Putamen (tissue), 1 donor: ENCODE results near the gene RSRC1.
"Not testable (repeated sequence)": the region's sequence is repeated elsewhere in the genome, so short reads cannot be mapped to it uniquely, and the experiment has no call there.

Source experiments
- DNase-seq: peaks from one replicate; pipeline ENCODE4 v3.0.0-alpha.2; 2016; ENCODE audit warnings: low spot score

RSRC1 gene

DNA sequence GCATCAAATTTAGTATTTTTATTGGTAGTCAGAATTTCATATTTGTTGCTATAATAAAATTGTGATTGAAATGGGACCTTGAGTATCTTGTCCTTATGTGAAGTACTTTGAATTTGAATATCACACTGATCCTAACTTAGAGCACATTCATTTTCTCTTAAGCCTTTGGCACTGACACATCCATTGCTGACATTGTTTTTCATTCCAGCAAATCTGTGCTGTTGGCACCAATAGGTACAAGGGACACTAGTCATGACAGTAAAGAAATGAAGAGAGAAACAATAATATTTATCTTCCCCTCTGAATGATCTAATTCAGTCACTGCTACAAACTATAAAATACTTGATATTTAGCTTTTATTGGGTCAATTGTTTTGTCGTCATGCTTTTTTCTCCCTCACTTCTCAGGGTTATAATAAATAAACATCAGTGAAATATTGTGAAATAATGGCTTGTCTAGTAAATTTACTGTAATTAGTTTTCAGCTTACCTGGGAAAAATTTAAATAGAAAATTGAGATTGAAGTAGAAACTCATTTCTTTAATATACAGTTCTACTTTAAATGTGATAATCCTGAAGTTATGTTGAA is 294.3 kb downstream of the RSRC1 start:
- DNase-seq = no peak

DNA sequence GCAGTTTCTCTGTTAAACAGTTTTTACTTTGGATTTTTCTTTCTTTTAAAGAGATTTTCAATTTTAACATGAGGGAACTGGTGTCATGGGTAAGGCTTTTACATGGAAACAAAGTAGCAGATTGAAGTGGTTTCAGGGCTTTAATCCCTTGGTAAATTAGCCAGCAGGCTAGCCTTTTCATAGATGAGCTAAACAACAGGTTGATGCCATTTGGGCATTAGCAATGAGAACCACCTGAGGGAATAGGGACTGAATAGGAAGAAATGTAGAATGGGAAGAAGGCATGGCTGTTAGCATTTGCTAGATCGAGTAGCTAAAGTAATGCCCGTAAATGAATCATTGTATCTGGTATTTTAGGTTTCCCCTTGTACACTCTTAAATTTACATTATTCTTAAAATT is 295.6 kb downstream of the RSRC1 start:
- no peak for DNase-seq

DNA sequence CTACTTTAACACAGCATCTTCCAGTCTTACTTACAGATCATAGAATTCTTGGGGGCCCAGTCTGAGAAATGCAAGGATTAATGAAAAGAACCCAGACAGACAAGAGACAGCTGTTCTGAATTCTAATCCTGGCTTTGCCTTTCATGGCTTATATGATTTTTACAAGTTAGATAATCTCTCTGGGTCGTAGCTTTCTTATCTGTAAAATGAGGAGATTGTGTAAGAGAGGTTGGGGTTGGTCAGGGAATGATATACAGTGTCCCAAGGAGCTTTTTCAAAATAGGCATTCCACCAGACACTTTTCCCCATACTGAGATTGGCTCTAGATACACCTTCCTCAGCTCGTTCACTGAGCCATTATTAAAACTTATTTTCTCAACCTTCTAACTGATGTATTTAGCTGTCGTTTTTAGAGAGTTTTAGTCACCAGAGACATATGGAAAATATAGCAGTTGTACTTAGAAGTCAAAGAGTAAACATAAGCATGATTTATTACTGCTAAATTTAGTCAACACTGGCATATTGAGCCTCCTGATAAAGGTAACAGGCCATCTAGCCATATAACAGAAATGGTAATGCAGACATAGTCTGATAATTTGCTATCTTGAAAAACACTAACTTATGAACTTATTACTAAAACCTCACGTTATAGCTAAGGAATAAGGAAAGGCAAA is 298.1 kb downstream of the RSRC1 start:
- no peak for DNase-seq

DNA sequence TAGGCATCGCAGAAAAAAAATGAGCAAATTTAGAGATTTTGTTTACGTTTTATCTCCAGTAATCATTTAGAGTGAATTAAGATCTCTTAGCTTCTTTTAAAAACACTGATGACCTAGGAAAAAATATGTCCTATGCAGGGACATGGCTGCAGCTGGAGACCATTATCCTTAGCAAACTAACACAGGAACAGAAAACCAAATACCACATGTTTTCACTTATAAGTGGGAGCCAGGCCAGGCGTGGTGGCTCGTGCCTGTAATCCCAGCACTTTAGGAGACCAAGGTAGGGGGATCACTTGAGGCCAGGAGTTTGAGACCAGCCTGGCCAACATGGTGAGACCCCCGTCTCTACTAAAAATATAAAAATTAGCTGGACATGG is 298.6 kb downstream of the RSRC1 start:
- DNase-seq = not testable (repeated sequence)

DNA sequence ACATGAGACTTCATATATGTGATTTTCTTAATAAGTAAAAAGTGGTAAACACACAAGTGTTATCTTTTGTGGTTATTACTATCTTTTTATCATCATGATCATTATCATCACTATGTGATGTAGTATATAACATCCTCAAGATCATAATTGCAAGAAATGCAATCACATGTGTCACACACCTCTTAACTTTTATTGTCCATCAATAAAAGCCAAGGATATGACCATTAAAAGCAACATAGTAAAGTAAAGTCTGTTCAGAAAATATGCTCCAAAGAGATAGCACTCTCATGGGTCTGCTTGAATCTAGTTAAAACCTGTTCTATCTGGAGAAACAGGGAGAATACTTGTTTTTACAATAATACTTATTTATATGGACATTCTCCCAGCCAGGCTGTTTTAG is 308.1 kb downstream of the RSRC1 start:
- no peak for DNase-seq

DNA sequence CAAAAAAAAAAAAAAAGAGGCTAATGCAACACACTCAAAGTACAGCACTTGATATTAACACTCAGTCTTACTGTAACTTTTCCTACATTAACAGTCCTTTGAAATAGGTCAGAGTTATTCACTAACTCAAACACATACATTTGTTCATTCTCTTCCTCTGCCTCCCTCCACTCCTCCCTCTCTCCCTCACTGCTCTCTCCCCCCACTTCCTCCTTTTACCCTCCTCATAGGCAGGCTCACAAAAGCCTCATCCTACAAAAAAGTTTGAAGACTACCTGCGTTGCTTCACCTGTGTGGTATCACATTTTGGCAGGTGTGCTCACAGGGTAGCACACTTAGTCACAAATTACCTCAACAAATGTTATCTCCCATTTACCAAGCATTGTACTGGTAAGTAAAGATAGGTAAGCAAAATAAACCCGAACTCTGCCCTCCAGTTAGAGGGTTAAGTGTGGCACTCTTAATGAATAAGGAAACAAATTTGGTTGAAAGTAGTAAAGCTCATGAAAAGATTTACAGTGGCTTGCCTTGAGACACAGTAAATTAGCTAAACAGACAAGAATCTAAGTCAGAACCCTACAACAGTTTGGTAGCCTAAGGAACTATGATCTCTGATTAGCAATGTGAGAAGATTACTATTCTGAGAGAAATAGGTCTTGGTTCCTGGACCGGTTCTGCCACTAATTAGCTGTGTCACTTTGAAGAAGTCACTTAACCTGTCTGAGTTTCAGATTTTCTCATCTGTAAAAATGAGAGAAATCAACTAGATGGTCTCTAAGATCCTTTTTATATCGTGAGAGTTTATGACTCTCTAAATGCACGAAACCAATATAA is 310.1 kb downstream of the RSRC1 start:
- no peak for DNase-seq

DNA sequence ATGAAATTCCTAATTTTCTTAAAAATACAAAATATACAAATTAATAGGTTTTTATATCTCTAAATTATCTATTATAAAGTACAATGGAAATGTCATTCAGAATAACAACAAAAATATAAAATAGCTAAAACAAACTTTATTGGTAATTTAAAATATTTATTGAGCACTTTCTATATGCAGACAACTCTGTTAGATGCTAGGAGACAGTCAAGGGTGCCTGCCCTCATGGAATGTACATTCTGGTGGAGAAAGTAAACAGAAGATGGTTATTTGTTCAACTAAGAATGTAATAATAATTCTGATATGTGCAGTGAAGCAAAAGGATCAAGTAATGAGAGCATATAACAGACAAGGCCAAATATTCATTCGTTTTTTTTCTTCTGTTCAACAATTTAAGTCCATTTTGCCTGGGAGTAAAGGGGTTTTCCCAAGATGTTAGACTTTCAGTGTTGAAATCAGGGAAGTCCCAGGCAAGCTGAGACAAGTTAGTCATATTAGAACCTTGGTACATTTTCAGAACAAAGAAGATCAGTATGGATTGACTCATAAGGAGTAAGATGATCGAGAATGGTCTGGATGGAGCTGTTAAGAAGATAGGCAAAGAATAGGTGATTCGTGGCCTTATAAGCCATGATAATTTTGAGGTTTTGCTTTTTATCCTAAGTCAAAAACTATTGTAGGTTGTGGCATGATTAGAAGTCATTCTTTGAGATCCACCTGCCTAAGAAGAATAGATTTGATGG is 310.9 kb downstream of the RSRC1 start:
- DNase-seq = no peak

DNA sequence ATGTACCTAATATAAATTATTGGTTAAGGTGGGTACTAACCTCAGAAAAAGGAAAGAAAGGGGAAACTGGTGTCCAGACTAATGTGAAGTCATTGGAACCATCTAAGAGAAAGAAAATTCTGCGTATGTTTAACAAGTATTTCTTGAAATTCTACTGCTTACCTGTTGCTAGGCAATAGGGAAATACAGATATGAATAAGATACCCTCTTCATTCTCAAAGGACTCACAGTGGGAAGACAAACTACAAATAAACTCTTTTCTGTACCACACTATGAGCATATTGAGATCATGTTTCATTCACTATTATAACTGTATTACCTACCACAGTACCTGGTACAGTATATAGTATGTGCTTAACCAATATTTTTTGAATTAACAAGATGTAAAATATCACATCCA is 320.6 kb downstream of the RSRC1 start:
- DNase-seq = no peak

DNA sequence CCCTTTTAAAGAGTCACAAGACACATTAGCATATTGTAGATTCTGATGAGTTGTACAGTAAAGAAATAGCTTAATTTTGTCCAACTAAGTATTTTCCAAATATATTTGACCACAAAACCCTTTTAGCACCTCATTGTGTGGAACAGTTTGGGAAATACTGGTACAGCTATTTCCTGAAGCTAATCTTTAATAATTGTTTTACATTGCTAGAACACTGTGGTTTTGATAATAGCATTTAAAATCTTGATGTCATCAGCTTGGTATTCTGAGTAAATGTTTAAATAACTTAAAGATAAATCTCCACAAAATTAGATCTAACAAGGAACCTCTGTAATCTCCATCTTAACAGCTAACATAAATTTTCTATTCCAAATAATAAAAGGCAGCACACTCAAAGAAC is 321.1 kb downstream of the RSRC1 start:
- no peak for DNase-seq

DNA sequence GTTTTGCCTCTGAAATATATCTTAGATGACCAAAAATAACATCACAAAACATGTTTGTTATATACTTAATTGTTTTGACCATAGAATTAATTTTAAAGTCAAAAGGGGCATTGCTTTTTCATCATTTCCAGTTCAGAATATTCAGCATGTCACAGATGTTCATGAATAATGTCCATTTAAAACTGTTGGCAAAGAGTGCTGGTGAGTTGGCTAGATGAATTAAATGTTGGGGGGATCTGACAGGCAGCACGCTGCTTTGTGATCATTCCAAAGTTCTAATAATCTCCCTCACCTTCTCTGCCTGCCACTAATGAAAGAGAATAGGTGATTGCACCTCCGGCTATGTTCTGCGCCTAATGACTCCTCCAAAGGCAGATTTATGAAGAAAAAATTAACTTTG is 321.9 kb downstream of the RSRC1 start:
- DNase-seq = no peak

DNA sequence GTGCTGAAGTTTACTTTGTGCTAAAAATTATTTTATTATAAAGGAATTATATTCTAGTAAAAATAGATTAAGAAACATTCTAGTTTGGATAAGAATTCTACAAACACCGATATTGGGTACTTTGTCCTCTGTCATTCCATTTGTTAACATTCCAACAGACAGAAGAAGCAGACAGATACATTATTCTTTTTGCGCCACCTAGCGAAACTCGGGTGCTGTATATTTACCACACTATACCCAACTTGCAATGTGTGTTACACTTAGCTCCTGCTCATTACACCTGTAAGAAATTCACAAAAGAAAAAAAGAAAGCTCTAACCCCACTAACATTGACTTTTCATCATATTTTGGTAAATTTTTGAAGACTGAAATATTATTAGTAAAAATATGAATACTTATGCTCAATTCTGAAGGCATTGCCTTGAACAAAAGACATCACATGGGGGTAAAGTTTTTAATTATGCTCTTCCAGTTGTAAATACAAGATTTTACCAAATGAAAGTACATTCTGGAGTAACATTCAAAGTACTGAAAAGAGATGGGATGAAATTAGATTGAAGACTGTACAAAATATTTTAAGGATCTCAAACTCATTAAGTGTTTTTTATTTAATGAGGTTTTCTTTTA is 324.6 kb downstream of the RSRC1 start:
- peak; percentile 62 for DNase-seq

DNA sequence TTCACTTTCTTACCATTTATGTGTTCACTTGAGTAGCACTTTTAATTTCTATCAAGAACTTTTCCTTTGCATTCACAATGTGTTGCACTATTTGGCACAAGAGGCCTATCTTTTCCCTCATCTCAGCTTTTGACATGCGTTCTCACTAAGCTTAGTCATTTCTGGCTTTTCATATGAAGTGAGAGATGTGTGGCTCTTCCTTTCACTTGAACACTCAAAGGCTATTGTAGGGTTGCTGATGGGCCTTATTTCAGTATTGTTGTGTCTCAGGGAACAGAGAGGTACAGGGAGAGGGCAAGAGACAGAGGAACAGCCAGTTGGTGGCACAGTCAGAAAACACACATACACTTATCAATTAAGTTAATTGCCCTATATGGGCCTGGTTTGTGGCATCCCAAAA is 333.7 kb downstream of the RSRC1 start:
- DNase-seq = no peak

DNA sequence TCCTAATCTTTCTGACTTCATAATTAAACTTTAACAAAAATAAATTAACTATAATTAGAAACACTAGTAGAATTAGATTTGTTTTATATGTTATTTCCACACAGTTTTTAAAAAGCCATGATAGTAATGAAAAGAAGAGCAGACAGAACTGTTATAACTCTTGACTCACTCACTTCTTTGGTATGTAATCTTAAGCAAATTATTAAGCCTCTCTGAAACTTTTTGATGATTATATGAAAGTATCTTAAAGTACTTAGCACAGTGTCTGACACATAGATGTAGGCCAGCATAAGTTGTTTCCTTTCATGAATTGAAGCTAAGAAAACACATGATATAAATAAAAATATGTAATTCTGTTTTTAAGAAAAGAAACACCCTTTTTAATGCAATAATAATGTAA is 337.5 kb downstream of the RSRC1 start:
- no peak for DNase-seq

DNA sequence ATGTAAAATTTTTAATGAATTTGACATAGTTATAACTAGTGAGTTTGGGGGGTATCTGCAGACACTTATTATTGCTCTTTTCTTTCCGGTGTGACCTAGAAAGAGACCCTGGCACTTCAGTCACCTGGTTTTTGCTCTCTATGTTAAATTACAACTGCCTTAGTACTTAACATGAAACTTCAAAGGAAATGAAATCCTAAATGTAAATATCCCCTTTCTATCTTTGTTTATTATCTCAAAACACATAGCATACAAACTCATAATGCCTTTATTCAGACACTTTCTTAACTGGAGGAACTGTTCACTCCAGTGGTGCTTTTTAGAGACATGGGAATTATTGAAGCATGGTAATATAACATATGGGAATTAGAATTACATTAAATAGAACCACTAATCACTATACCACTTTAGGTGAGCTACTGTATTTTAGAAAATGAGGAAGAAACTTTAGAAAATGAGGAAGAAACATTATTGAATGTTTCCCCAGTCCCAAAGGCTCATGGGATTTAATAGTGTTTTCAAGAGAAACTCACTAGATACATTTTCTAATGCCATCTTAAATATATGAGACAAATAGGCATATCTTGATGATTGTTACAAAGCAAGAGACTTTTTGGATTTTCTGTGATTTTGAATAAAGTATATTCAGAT is 341.6 kb downstream of the RSRC1 start:
- no peak for DNase-seq

DNA sequence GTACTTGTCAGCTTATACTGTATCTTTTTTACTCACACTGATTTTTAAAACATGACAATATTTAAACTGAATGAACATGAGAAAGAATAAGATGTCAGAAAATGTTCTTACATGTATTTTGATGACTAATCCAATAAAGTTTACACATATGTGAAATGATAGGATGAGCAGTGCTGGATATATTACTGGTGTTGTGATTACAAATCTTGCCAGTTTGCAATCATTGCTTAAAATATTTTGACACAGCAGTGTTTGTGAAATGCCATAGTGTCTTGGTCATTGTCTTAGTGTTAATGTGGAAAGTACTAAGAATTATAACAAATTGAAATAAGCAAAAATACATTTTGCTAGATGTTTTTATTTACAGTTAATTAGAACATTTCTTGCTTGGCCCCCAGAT is 342.4 kb downstream of the RSRC1 start:
- no peak for DNase-seq

DNA sequence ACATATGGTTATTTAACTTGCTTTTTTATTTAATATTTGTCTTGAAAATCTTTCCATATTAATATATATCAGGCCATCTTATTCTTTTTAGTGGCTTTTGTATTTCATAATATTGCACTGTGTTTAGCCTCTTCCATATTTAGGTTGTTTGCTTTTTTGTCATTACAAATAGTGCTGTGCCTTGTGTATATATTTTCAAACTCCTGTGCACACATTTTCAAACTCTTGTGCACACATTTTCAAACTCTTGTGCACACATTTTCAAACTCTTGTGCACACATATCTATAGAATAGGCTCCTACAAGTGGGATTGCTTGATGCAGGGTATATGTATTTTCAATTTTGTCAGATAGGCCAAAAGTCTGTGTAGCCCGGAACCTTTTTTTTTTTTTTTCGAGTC is 343.1 kb downstream of the RSRC1 start:
- DNase-seq = no peak

DNA sequence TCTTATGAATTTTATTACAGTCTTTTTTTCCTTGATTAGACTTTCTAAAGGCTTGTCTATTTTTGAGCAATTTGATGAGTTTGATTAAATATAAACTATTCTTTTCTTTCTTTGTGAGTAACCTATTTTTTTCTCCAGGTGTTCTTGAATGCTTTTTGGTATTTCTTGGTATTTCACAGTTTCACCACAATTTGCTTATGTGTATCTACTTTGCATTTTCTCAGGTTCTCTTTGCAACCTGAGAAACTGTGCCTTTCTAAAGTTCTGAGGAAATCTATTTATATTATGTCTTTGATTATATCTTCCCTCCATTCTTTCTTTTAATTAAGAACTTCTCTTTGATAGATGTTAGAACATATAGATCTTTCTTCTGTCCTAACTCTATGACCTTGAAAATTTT is 344.0 kb downstream of the RSRC1 start:
- no peak for DNase-seq

DNA sequence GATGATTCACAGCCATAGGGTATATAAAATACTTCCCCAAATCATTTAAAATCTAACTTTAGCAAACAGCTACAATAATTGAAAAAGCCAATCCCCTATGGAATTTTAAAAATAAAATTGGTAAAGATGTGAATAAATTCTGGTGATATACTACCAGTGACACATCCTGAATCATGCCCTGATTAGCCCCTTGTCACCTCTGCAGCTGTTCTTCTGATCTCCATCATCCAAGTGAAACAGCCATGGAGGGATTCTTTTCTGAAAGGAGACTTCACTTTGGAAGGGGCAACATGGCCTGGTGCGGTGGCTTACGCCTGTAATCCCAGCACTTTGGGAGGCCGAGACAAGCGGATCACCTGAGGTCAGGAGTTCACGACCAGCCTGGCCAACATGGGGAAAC is 345.5 kb downstream of the RSRC1 start:
- DNase-seq = no peak

DNA sequence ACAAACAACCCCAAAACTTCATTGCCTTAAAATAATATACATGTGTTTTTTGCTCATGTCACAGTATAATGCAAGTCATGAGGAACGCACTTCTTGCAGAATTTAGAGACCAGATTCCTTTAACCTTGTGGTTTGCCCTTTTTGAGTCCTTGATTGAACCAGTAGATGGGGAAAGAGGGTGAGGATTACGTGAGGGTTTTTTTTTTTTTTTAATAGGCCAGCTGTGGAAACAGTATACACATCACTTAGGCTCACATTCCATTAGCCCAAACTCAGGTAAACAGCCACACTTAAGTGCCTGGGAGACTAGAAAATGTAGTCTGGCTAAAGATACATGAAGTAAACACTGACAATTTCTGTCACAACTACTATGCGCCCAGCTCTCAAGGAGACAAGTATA is 346.2 kb downstream of the RSRC1 start:
- no peak for DNase-seq

DNA sequence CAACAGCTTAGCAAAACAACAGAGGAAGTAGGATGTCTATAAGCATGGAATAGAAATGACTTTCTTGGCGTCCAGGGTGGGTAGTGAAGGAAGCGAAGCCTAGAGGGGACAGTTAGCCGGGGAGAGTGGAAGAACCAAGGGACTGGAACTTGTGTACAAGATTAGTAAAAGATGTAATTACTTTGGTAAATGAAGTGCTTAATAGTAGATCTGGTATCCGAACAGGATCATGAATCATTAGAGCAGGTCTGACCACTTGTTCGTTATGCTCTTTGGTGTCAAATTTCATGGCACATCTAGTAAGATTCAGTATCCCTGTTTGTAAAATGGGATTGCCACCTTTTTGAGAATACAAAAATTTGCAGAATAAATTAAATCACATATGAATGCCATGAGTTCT is 348.6 kb downstream of the RSRC1 start:
- no peak for DNase-seq

DNA sequence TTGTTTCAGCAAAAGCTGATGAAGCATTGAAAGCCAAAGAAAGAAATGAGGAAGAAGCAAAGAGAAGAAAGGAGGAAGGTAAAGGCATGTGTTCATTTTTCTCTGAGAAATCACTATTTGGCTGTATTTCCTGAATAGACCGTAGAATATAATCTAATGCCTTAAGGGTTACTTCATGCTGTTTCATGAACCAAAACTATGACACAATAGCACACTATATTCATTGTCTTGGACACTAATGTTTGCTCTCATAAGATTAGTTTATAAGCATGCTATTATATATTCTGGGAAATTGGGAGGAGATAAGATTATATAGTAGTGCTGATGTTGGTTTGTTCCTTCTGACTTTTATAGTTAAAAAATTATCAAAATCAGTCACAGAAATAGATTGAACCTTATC is 351.0 kb downstream of the RSRC1 start:
- DNase-seq = no peak

DNA sequence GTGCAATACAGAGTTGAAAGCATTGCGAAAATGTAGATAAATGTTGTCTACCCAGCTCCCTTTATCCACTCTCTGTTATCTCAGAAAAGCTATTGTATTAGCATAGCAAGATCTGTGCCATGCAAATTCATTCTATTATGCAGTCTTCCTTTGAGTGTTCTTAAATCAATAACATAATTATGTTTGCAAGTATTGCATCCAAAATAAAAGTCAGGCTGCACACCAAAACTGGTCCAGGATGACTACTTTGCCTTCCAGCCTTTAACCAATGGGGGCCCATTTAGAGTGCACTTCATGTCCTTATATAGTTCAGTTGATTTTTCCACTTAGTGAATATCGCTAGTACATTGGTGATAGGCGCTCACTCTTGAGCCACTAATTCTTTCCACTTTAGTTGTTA is 353.7 kb downstream of the RSRC1 start:
- no peak for DNase-seq
